HepG2 (cell line): ENCODE data around the gene PEF1. TPM values are rescaled to one million over a fixed set of nuclear protein-coding genes. Genes with fewer than 3 reads are reported as not detected.

Source experiments
- ATAC-seq: fragments of 200-7000 bp; cut with Tn5 transposase; 3 replicates; pipeline ENCODE4 v1.9.1; 2020; ENCODE audit warnings: mild to moderate bottlenecking, moderate library complexity
- BruUV-seq: library from RNA; stranded (reverse); fragments of 400-500 nt; replicated peaks from 2 replicates; lab custom pipeline; 2021; lab: Mats Ljungman, UMichigan
- CTCF ChIA-PET: fragments of 300-600 bp; formaldehyde crosslinking; extraction: SDS; loops from one replicate; lab custom pipeline; 2021; ENCODE audit warnings: low total read pairs, inconsistent platforms, low intra/inter-chr PET ratio; lab: Yijun Ruan, JAX
- POLR2A ChIA-PET: fragments of 350-600 bp; sonication (Branson Sonifier 250); formaldehyde crosslinking; loops from one replicate; lab custom pipeline; 2020; ENCODE audit warnings: antibody characterized with exemption, inconsistent platforms; lab: Yijun Ruan, JAX
- DNase-seq: peaks from one replicate; pipeline ENCODE4 v3.0.0-alpha.2; 2015; ENCODE audit warnings: low spot score
- FAIRE-seq: peaks from 3 replicates; lab custom pipeline; 2011; peaks lifted over from hg19 to GRCh38; lab: Jason Lieb, UNC
- H2AFZ ChIP-seq: one replicate; pipeline ENCODE4 v1.6.1; 2011; ENCODE audit warnings: low read length, inconsistent platforms
- H3K27ac ChIP-seq: fragments of 300-600 bp; 3 replicates; pipeline ENCODE4 v1.8.0; 2011; ENCODE audit warnings: mixed run types, mild to moderate bottlenecking, mixed read lengths, low read length, inconsistent platforms; ENCODE audit not compliant: insufficient read depth; ENCODE audit errors: extremely low read length
- H3K27me3 ChIP-seq, 2 experiments: fragments of 200-600 bp in 1 of 2; 2 replicates in 1 of 2; 3 replicates in 1 of 2; pipeline versions ENCODE4 v1.6.0 to v1.8.0; 2011; ENCODE audit warnings: low read length in 2 of 2, mild to moderate bottlenecking in 2 of 2, moderate library complexity in 2 of 2, inconsistent platforms in 1 of 2; ENCODE audit not compliant: insufficient read depth in 2 of 2, control insufficient read depth in 1 of 2
- H3K36me3 ChIP-seq, 2 experiments: fragments of 200-600 bp in 1 of 2; replicated peaks in 1 of 2; 2 replicates in 1 of 2; 3 replicates in 1 of 2; pipeline versions ENCODE4 v1.5.1 to v1.8.0; 2011; ENCODE audit warnings: low read length in 2 of 2, inconsistent platforms in 1 of 2; ENCODE audit not compliant: insufficient read depth in 2 of 2, control insufficient read depth in 1 of 2
- H3K4me1 ChIP-seq: 2 replicates; pipeline ENCODE4 v1.5.1; 2012; ENCODE audit warnings: low read length, inconsistent platforms; ENCODE audit not compliant: insufficient read depth
- H3K4me2 ChIP-seq: 2 replicates; pipeline ENCODE4 v1.6.0; 2011; ENCODE audit warnings: low read depth, low read length, inconsistent platforms
- H3K4me3 ChIP-seq, 3 experiments: fragments of 200-600 bp in 1 of 3; sonication (generic), shearing (Covaris generic) in 1 of 3; replicated peaks in 1 of 3; 2 replicates each; pipeline ENCODE4 v1.5.1; 2011 to 2016; ENCODE audit warnings: low read length in 3 of 3, inconsistent platforms in 2 of 3, low read depth in 2 of 3, mild to moderate bottlenecking in 2 of 3, control low read depth in 1 of 3, mixed read lengths in 1 of 3; ENCODE audit not compliant: insufficient read depth in 1 of 3
- H3K79me2 ChIP-seq: one replicate; pipeline ENCODE4 v1.6.1; 2011; ENCODE audit warnings: low read length, inconsistent platforms; ENCODE audit not compliant: insufficient read depth
- H3K9ac ChIP-seq: 2 replicates; pipeline ENCODE4 v1.6.0; 2011; ENCODE audit warnings: mild to moderate bottlenecking, low read depth, low read length, inconsistent platforms; ENCODE audit not compliant: insufficient read depth
- H3K9me3 ChIP-seq: 2 replicates; pipeline ENCODE4 v1.5.1; 2012; ENCODE audit warnings: mild to moderate bottlenecking, low read length
- H4K20me1 ChIP-seq: 2 replicates; pipeline ENCODE4 v1.6.0; 2011; ENCODE audit warnings: inconsistent platforms, mild to moderate bottlenecking, low read length, moderate library complexity; ENCODE audit not compliant: insufficient read depth
- FLYWCH1 ChIP-seq: sonication (generic); formaldehyde crosslinking; IDR thresholded peaks from 2 replicates; pipeline ENCODE4 v1.8.1; 2023; ENCODE audit warnings: mild to moderate bottlenecking, missing genetic modification reagents
- HIVEP1 ChIP-seq: sonication (generic); formaldehyde crosslinking; IDR thresholded peaks from 2 replicates; pipeline ENCODE4 v1.4.0; 2020; ENCODE audit warnings: mild to moderate bottlenecking, missing genetic modification reagents
- JUNB ChIP-seq: sonication (generic); formaldehyde crosslinking; IDR thresholded peaks from 2 replicates; pipeline ENCODE4 v1.8.0; 2022; ENCODE audit warnings: missing genetic modification reagents, mild to moderate bottlenecking, borderline replicate concordance
- KDM5B ChIP-seq: sonication (generic); formaldehyde crosslinking; IDR thresholded peaks from 2 replicates; pipeline ENCODE4 v1.4.0; 2020; ENCODE audit warnings: missing genetic modification reagents, mild to moderate bottlenecking, borderline replicate concordance
- RXRA ChIP-seq: sonication (generic); formaldehyde crosslinking; IDR thresholded peaks from 2 replicates; pipeline ENCODE4 v1.5.1; 2020; ENCODE audit warnings: missing genetic modification reagents
- SMARCC2 ChIP-seq: fragments of 450-650 bp; IDR thresholded peaks from 2 replicates; pipeline ENCODE4 v1.6.1; 2017; ENCODE audit warnings: antibody characterized with exemption, mild to moderate bottlenecking
- YEATS4 ChIP-seq: sonication (generic); formaldehyde crosslinking; IDR thresholded peaks from 2 replicates; pipeline ENCODE4 v1.4.0; 2020; ENCODE audit warnings: missing genetic modification reagents, borderline replicate concordance
- ZBTB33 ChIP-seq: sonication (generic); formaldehyde crosslinking; IDR thresholded peaks from 2 replicates; pipeline ENCODE4 v1.4.0; 2020; ENCODE audit warnings: missing genetic modification reagents
- ZBTB38 ChIP-seq: sonication (generic); formaldehyde crosslinking; IDR thresholded peaks from 2 replicates; pipeline ENCODE4 v1.5.1; 2020; ENCODE audit warnings: mild to moderate bottlenecking, missing genetic modification reagents
- ZHX2 ChIP-seq, 2 experiments: sonication (generic) in 1 of 2; formaldehyde crosslinking in 1 of 2; IDR thresholded peaks; 2 replicates each; pipeline versions ENCODE4 v1.6.1 to v1.9.0; 2014 to 2022; ENCODE audit warnings: antibody characterized with exemption in 1 of 2, borderline replicate concordance in 1 of 2, inconsistent platforms in 1 of 2, low read depth in 1 of 2, missing genetic modification reagents in 1 of 2
- ZNF256 ChIP-seq: sonication (generic); formaldehyde crosslinking; conservative IDR thresholded peaks from 2 replicates; pipeline ENCODE4 v1.4.0; 2020; ENCODE audit warnings: missing genetic modification reagents
- ZNF800 ChIP-seq: sonication (generic); formaldehyde crosslinking; IDR thresholded peaks from 2 replicates; pipeline ENCODE4 v1.4.0; 2020; ENCODE audit warnings: missing genetic modification reagents
- WGBS: methylation state at CpG from one replicate; pipeline ENCODE4 v1.1.6; 2017; ENCODE audit warnings: low lambda C conversion rate; 5-methylcytosine and 5-hydroxymethylcytosine counted together
- in situ Hi-C: cut with HindIII; loops from 2 replicates; pipeline ENCODE4 v1.10.0; 2017; ENCODE audit warnings: low pct_unique_long_range_greater_than_20kb; ENCODE audit not compliant: extremely low pct_ligation_motif_present
- intact Hi-C: fragments of 100-400 bp; cut with micrococcal nuclease; formaldehyde crosslinking; loops from one replicate; pipeline ENCODE4 v1.10.0; 2022; ENCODE audit not compliant: unreplicated experiment
- polyA plus RNA-seq, 8 experiments: library from polyadenylated mRNA; depleted of rRNA in 3 of 8; stranded (reverse) in 7 of 8; unstranded in 1 of 8; fragments of >200 nt; fragmentation: Illumina TruSeq in 4 of 8; extraction: Trizol in 4 of 8; gene quantifications; 2 replicates each; pipeline versions ENCODE4 v1.2.1 to v1.2.3, GENCODE V29; 2011 to 2016; ENCODE audit warnings: low read depth in 4 of 8, missing spikeins in 1 of 8, mixed read lengths in 1 of 8; ENCODE audit not compliant: insufficient read depth in 1 of 8
- total RNA-seq, 5 experiments: library from RNA; depleted of rRNA; stranded (reverse); fragments of >200 nt; fragmentation: Illumina TruSeq; extraction: Trizol; gene quantifications; 2 replicates each; pipeline ENCODE4 v1.2.3, GENCODE V29; 2016; ENCODE audit warnings: low read depth in 1 of 5

PEF1 gene
- total and polyA plus RNA-seq, 2 of the 13 experiments (the other 11 are each of a cell fraction or from before 2014, with no cell fraction given): 57.1 to 57.8 TPM

- ChIA-PET CTCF (no interaction called here), POLR2A (no interaction called here)
- H3K4me3 ChIP-seq: no peak overlapping the region
- no peaks in the 10 kb centered on the region for H3K9me3 ChIP-seq
- in situ Hi-C loops: no loop called here
- H2AFZ ChIP-seq: no peak overlapping the region
- H4K20me1 ChIP-seq: no peaks in the 10 kb centered on the region
- peaks cover 0 to 26% of the 10 kb centered on the region in 2 experiments; a peak in 2 of 5 replicates for H3K27me3 ChIP-seq
- ATAC-seq: no peak
- DNase-seq: no peak
- H3K36me3 ChIP-seq: no peaks in the 10 kb centered on the region
- intact Hi-C loops: no loop called here
- no peak overlapping the region for H3K4me2 ChIP-seq
- no peak overlapping the region for H3K9ac ChIP-seq
- no peaks in the 10 kb centered on the region for H3K4me1 ChIP-seq
- H3K27ac ChIP-seq: no peak overlapping the region
- FAIRE-seq: no peak
- WGBS: 11% methylated on average over 5 of the region's 5 CpGs
- BruUV-seq: no TSS peak
- no peaks in the 10 kb centered on the region for H3K79me2 ChIP-seq
- TF ChIP-seq SMARCC2 (no peak), RXRA (CRISPR knock-in tag) (no peak), KDM5B (no peak), ZNF256 (CRISPR knock-in tag) (no peak), ZHX2 (IDR thresholded peaks at IDR 0.05; ENCODE audit: low read depth) (no peak), ZHX2 (CRISPR knock-in tag; IDR thresholded peaks at IDR 0.05; ENCODE audit: borderline replicate concordance) (no peak), ZNF800 (CRISPR knock-in tag) (no peak), HIVEP1 (CRISPR knock-in tag) (no peak), ZBTB33 (CRISPR knock-in tag) (no peak), YEATS4 (no peak), FLYWCH1 (CRISPR knock-in tag) (no peak), JUNB (no peak), ZBTB38 (no peak)
Measured at GRCh38 chr1:31607360-31607759, 37.3 kb downstream of the PEF1 start.
